IMR-90 (cell line): ENCODE measurements around the gene DOK6. TPM values are rescaled to one million over a fixed set of nuclear protein-coding genes. Genes with fewer than 3 reads are reported as not detected.

Source experiments
- ATAC-seq: fragments of 200-7000 bp; cut with Tn5 transposase; 2 replicates; pipeline ENCODE4 v1.9.1; 2020; ENCODE audit warnings: low read depth, mild to moderate bottlenecking, moderate library complexity
- BruUV-seq: library from RNA; stranded (reverse); fragments of 400-500 nt; replicated peaks from 2 replicates; lab custom pipeline; 2021; lab: Mats Ljungman, UMichigan
- CTCF ChIA-PET: fragments of 300-600 bp; formaldehyde crosslinking; extraction: SDS; loops from one replicate; lab custom pipeline; 2021; ENCODE audit warnings: antibody characterized with exemption; lab: Yijun Ruan, JAX
- POLR2A ChIA-PET: fragments of 300-600 bp; sonication (Branson Sonifier 250); formaldehyde crosslinking; loops from one replicate; lab custom pipeline; 2022; ENCODE audit warnings: antibody characterized with exemption; ENCODE audit not compliant: unreplicated experiment; lab: Charles Lee
- DNase-seq: peaks from one replicate; pipeline ENCODE4 v3.0.0; 2013
- H2AFZ ChIP-seq: replicated peaks from 2 replicates; pipeline ENCODE3; 2013; ENCODE audit warnings: low read length, mild to moderate bottlenecking; ENCODE audit not compliant: poor library complexity
- H2AK5ac ChIP-seq: 2 replicates; pipeline ENCODE4 v1.6.1; 2013; ENCODE audit warnings: low read depth, low read length, inconsistent platforms
- H2AK9ac ChIP-seq: replicated peaks from 2 replicates; pipeline ENCODE3; 2013; ENCODE audit warnings: mild to moderate bottlenecking, low read depth, low read length, moderate library complexity; ENCODE audit not compliant: poor library complexity
- H2BK120ac ChIP-seq: 2 replicates; pipeline ENCODE4 v1.6.1; 2013; ENCODE audit warnings: low read depth, low read length, inconsistent platforms
- H2BK15ac ChIP-seq: 3 replicates; pipeline ENCODE4 v1.6.1; 2013; ENCODE audit warnings: low read depth, low read length, inconsistent platforms
- H2BK20ac ChIP-seq: 2 replicates; pipeline ENCODE4 v1.6.1; 2013; ENCODE audit warnings: low read depth, mild to moderate bottlenecking, inconsistent platforms, low read length, moderate library complexity
- H2BK5ac ChIP-seq: 2 replicates; pipeline ENCODE4 v1.6.1; 2013; ENCODE audit warnings: mild to moderate bottlenecking, low read depth, low read length, inconsistent platforms; ENCODE audit not compliant: poor library complexity, severe bottlenecking
- H3K14ac ChIP-seq: replicated peaks from 2 replicates; pipeline ENCODE4 v1.6.1; 2013; ENCODE audit warnings: low read depth, low read length, inconsistent platforms
- H3K18ac ChIP-seq: 2 replicates; pipeline ENCODE4 v1.6.1; 2013; ENCODE audit warnings: low read depth, low read length, control low read depth
- H3K23ac ChIP-seq: 2 replicates; pipeline ENCODE4 v1.6.1; 2013; ENCODE audit warnings: low read depth, low read length, inconsistent platforms
- H3K27ac ChIP-seq: 2 replicates; pipeline ENCODE4 v1.5.1; 2013; ENCODE audit warnings: mild to moderate bottlenecking, control low read depth, low read length; ENCODE audit not compliant: insufficient read depth
- H3K27me3 ChIP-seq: 2 replicates; pipeline ENCODE4 v1.6.1; 2013; ENCODE audit warnings: low read length; ENCODE audit not compliant: control insufficient read depth, insufficient read depth
- H3K36me3 ChIP-seq: 2 replicates; pipeline ENCODE4 v1.6.1; 2013; ENCODE audit warnings: low read length, mixed read lengths; ENCODE audit not compliant: control insufficient read depth, insufficient read depth
- H3K4ac ChIP-seq: 2 replicates; pipeline ENCODE4 v1.6.1; 2013; ENCODE audit warnings: low read depth, low read length, inconsistent platforms
- H3K4me1 ChIP-seq: 2 replicates; pipeline ENCODE4 v1.6.1; 2013; ENCODE audit warnings: low read length, mixed read lengths; ENCODE audit not compliant: control insufficient read depth, insufficient read depth
- H3K4me2 ChIP-seq: 2 replicates; pipeline ENCODE4 v1.6.1; 2013; ENCODE audit warnings: low read depth, mild to moderate bottlenecking, control low read depth, low read length, moderate library complexity
- H3K4me3 ChIP-seq: 2 replicates; pipeline ENCODE4 v1.5.1; 2013; ENCODE audit warnings: low read depth, mild to moderate bottlenecking, control low read depth, low read length, moderate library complexity; ENCODE audit not compliant: insufficient read depth
- H3K56ac ChIP-seq: 2 replicates; pipeline ENCODE4 v1.6.1; 2013; ENCODE audit warnings: low read length, inconsistent platforms; ENCODE audit not compliant: insufficient read depth; ENCODE audit errors: extremely low read depth
- H3K79me1 ChIP-seq, 2 experiments: 2 replicates each; pipeline ENCODE4 v1.6.1; 2013; ENCODE audit warnings: low read length in 2 of 2, inconsistent platforms in 1 of 2, low read depth in 1 of 2
- H3K9ac ChIP-seq: 2 replicates; pipeline ENCODE4 v1.6.1; 2013; ENCODE audit warnings: low read depth, low read length, control low read depth
- H3K9me1 ChIP-seq: 2 replicates; pipeline ENCODE4 v1.6.1; 2013; ENCODE audit warnings: low read length, inconsistent platforms; ENCODE audit not compliant: insufficient read depth
- H3K9me3 ChIP-seq: 2 replicates; pipeline ENCODE4 v1.6.1; 2013; ENCODE audit warnings: low read length; ENCODE audit not compliant: control insufficient read depth, insufficient read depth
- H4K20me1 ChIP-seq: 2 replicates; pipeline ENCODE4 v1.6.1; 2013; ENCODE audit warnings: low read length, inconsistent platforms; ENCODE audit not compliant: insufficient read depth
- H4K5ac ChIP-seq: 2 replicates; pipeline ENCODE4 v1.6.1; 2013; ENCODE audit warnings: mild to moderate bottlenecking, low read depth, low read length, control low read depth
- H4K8ac ChIP-seq, 2 experiments: 2 replicates each; pipeline ENCODE4 v1.6.1; 2013; ENCODE audit warnings: low read depth in 2 of 2, low read length in 2 of 2, control low read depth in 1 of 2, inconsistent platforms in 1 of 2
- H4K91ac ChIP-seq: 2 replicates; pipeline ENCODE4 v1.6.1; 2013; ENCODE audit warnings: low read depth, low read length, inconsistent platforms; ENCODE audit not compliant: insufficient read depth
- BHLHE40 ChIP-seq: fragments of 150-350 bp; IDR thresholded peaks from 2 replicates; pipeline ENCODE4 v1.6.1; 2016; ENCODE audit warnings: mild to moderate bottlenecking, low read depth, low read length
- CEBPB ChIP-seq: IDR thresholded peaks from 2 replicates; pipeline ENCODE4 v1.6.1; 2012; ENCODE audit warnings: low read depth, low read length, improper control_type of control experiment
- CHD1 ChIP-seq: IDR thresholded peaks from 2 replicates; pipeline ENCODE4 v1.6.1; 2012; ENCODE audit warnings: low read depth, low read length, improper control_type of control experiment
- FOS ChIP-seq: fragments of 150-350 bp; IDR thresholded peaks from 2 replicates; pipeline ENCODE4 v1.6.1; 2016; ENCODE audit warnings: low read depth, low read length
- MAFK ChIP-seq: IDR thresholded peaks from 2 replicates; pipeline ENCODE4 v1.6.1; 2012; ENCODE audit warnings: low read depth, low read length, improper control_type of control experiment
- MAZ ChIP-seq: IDR thresholded peaks from 2 replicates; pipeline ENCODE4 v1.6.1; 2012; ENCODE audit warnings: low read depth, mild to moderate bottlenecking, low read length, improper control_type of control experiment, moderate library complexity, borderline replicate concordance
- MXI1 ChIP-seq: IDR thresholded peaks from 2 replicates; pipeline ENCODE4 v1.6.1; 2012; ENCODE audit warnings: low read depth, mild to moderate bottlenecking, low read length, moderate library complexity, borderline replicate concordance
- NFE2L2 ChIP-seq: fragments of 150-350 bp; IDR thresholded peaks from 2 replicates; pipeline ENCODE4 v1.6.1; 2016; ENCODE audit warnings: low read depth, mild to moderate bottlenecking, low read length
- RCOR1 ChIP-seq: IDR thresholded peaks from 2 replicates; pipeline ENCODE4 v1.6.1; 2012; ENCODE audit warnings: mild to moderate bottlenecking, low read length, improper control_type of control experiment; ENCODE audit not compliant: insufficient replicate concordance
- SMC3 ChIP-seq: fragments of 150-350 bp; IDR thresholded peaks from 2 replicates; pipeline ENCODE4 v1.6.1; 2016; ENCODE audit warnings: low read depth, mild to moderate bottlenecking, antibody characterized with exemption, low read length, moderate library complexity
- USF2 ChIP-seq: fragments of 150-350 bp; IDR thresholded peaks from 2 replicates; pipeline ENCODE4 v1.6.1; 2017; ENCODE audit warnings: mild to moderate bottlenecking, antibody characterized with exemption, low read length, low read depth
- WGBS, 2 experiments: methylation state at CpG; one replicate each; pipeline versions ENCODE4 v1.1.5 to v1.1.7; 2013; ENCODE audit warnings: missing lambda C conversion rate in 2 of 2; ENCODE audit not compliant: insufficient read length in 1 of 2; ENCODE audit errors: extremely low coverage in 2 of 2; 5-methylcytosine and 5-hydroxymethylcytosine counted together
- dilution Hi-C: fragments of 300-500 bp; cut with HindIII; formaldehyde crosslinking; loops from one replicate; pipeline ENCODE4 v1.14.3; 2018; ENCODE audit warnings: low sequenced_read_pairs; ENCODE audit not compliant: unreplicated experiment
- in situ Hi-C: fragments of 300-500 bp; cut with MboI; formaldehyde crosslinking; loops from 3 replicates; pipeline ENCODE4 v1.14.3; 2019; ENCODE audit warnings: low sequenced_read_pairs, inconsistent platforms, mixed read lengths
- intact Hi-C: fragments of 100-400 bp; cut with micrococcal nuclease; formaldehyde crosslinking; loops from 2 replicates; pipeline ENCODE4 v1.10.0; 2022
- polyA plus RNA-seq, 3 experiments: library from polyadenylated mRNA; depleted of rRNA; stranded (reverse); fragments of >200 nt; gene quantifications; 2 replicates each; pipeline ENCODE4 v1.2.3, GENCODE V29; 2012; ENCODE audit warnings: low replicate concordance in 1 of 3
- total RNA-seq: library from RNA; depleted of rRNA; stranded (reverse); fragments of >200 nt; gene quantifications from 2 replicates; pipeline ENCODE4 v1.2.3, GENCODE V29; 2012
- TF ChIP-seq, protein P1 (sequence below): fragments of 150-350 bp; IDR thresholded peaks from 2 replicates; pipeline ENCODE4 v1.6.1; 2016; ENCODE audit warnings: low read depth, mild to moderate bottlenecking, low read length, moderate library complexity, borderline replicate concordance
- TF ChIP-seq, protein P2 (sequence below): conservative IDR thresholded peaks from 2 replicates; pipeline ENCODE4 v1.5.1; 2012; ENCODE audit warnings: mild to moderate bottlenecking, low read depth, low read length, improper control_type of control experiment

DOK6 gene
- total and polyA plus RNA-seq, 2 of the 4 experiments (the other 2 are of a cell fraction), result 1.9 to 2.7 TPM

DNA sequence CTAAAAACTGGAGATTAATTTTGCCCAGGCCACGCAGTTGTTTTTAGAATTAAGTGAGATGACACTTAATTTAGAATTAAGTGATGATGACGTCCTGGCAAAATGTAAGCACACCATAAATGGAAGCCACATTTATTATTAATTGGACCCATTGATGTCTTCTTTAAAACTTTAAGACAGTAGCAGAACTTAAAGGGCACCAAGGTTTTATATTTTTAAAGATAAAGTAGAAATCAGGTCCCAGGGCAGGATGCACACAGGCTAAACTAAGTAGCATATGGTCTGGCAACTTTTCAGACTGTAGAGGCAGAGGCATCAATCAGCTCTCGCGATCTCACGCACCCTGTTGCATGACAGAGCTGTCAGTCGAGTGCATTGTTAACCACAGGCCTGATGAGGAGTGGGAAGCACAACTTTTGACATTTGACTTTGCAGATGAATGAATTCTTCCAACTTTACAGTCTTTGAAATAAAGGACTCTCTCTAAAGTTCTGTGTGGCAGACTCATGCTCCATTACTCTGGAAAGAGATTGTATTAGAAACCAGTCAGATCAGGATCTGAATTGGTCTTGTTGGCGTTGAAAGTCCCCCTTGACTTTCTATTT lies 314.6 kb downstream of the DOK6 start:
- no peak overlapping the region for H3K4me2 ChIP-seq
- H3K4me1 ChIP-seq, result no peaks in the 10 kb centered on the region
- ChIA-PET CTCF (no interaction called here), POLR2A (no interaction called here)
- H3K4me3 ChIP-seq, result no peak overlapping the region
- H2AK9ac ChIP-seq, result no peak overlapping the region
- no peak overlapping the region for H2BK20ac ChIP-seq
- no peaks in the 10 kb centered on the region for H3K9me1 ChIP-seq
- no peak overlapping the region for H3K56ac ChIP-seq
- ATAC-seq (no peak), DNase-seq (no peak)
- H3K27me3 ChIP-seq, result no peaks in the 10 kb centered on the region
- WGBS, 2 experiments, result no CpG with 5 or more reads among the region's 7 CpGs
- TF ChIP-seq BHLHE40, result no peak
- TF ChIP-seq NFE2L2, result no peak
- TF ChIP-seq, protein P1, sequence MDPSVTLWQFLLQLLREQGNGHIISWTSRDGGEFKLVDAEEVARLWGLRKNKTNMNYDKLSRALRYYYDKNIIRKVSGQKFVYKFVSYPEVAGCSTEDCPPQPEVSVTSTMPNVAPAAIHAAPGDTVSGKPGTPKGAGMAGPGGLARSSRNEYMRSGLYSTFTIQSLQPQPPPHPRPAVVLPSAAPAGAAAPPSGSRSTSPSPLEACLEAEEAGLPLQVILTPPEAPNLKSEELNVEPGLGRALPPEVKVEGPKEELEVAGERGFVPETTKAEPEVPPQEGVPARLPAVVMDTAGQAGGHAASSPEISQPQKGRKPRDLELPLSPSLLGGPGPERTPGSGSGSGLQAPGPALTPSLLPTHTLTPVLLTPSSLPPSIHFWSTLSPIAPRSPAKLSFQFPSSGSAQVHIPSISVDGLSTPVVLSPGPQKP, result no peak
- no peak for TF ChIP-seq CEBPB
- no peak for TF ChIP-seq SMC3
- TF ChIP-seq FOS, result no peak
- no peak for TF ChIP-seq MAZ
- no peak for TF ChIP-seq CHD1
- no peak for TF ChIP-seq MAFK
- no peak for TF ChIP-seq USF2
- no peak for TF ChIP-seq RCOR1
- TF ChIP-seq, protein P2, sequence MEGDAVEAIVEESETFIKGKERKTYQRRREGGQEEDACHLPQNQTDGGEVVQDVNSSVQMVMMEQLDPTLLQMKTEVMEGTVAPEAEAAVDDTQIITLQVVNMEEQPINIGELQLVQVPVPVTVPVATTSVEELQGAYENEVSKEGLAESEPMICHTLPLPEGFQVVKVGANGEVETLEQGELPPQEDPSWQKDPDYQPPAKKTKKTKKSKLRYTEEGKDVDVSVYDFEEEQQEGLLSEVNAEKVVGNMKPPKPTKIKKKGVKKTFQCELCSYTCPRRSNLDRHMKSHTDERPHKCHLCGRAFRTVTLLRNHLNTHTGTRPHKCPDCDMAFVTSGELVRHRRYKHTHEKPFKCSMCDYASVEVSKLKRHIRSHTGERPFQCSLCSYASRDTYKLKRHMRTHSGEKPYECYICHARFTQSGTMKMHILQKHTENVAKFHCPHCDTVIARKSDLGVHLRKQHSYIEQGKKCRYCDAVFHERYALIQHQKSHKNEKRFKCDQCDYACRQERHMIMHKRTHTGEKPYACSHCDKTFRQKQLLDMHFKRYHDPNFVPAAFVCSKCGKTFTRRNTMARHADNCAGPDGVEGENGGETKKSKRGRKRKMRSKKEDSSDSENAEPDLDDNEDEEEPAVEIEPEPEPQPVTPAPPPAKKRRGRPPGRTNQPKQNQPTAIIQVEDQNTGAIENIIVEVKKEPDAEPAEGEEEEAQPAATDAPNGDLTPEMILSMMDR, result no peak
- no peak for TF ChIP-seq MXI1
- no peak overlapping the region for H4K8ac ChIP-seq
- H3K79me1 ChIP-seq, result no peaks in the 10 kb centered on the region
- H3K9me3 ChIP-seq, result peaks cover 13% of the 10 kb centered on the region
- peak overlapping the region; percentile 5 for H2AFZ ChIP-seq
- H2BK15ac ChIP-seq, result no peak overlapping the region
- no peak overlapping the region for H4K5ac ChIP-seq
- dilution Hi-C loops (no loop called here), intact Hi-C loops (no loop called here), in situ Hi-C loops (no loop called here)
- no peak overlapping the region for H3K27ac ChIP-seq
- H2AK5ac ChIP-seq, result no peak overlapping the region
- no peak overlapping the region for H3K14ac ChIP-seq
- no peak overlapping the region for H3K18ac ChIP-seq
- no peak overlapping the region for H3K23ac ChIP-seq
- H2BK5ac ChIP-seq, result no peak overlapping the region
- no peaks in the 10 kb centered on the region for H3K36me3 ChIP-seq
- no TSS peak for BruUV-seq
- no peak overlapping the region for H3K9ac ChIP-seq
- no peaks in the 10 kb centered on the region for H4K20me1 ChIP-seq
- H2BK120ac ChIP-seq, result no peak overlapping the region
- no peak overlapping the region for H3K4ac ChIP-seq
- H4K91ac ChIP-seq, result no peak overlapping the region
